HepG2 (cell line): ENCODE results near the gene NTRK2. TPM values are rescaled to one million over a fixed set of nuclear protein-coding genes. Genes with fewer than 3 reads are reported as not detected.

Experiments
- ATAC-seq: fragments of 200-7000 bp; cut with Tn5 transposase; 3 replicates; pipeline ENCODE4 v1.9.1; 2020; ENCODE audit warnings: mild to moderate bottlenecking, moderate library complexity
- BruUV-seq: library from RNA; stranded (reverse); fragments of 400-500 nt; replicated peaks from 2 replicates; lab custom pipeline; 2021; lab: Mats Ljungman, UMichigan
- CTCF ChIA-PET: fragments of 300-600 bp; formaldehyde crosslinking; extraction: SDS; loops from one replicate; lab custom pipeline; 2021; ENCODE audit warnings: low total read pairs, inconsistent platforms, low intra/inter-chr PET ratio; lab: Yijun Ruan, JAX
- POLR2A ChIA-PET: fragments of 350-600 bp; sonication (Branson Sonifier 250); formaldehyde crosslinking; loops from one replicate; lab custom pipeline; 2020; ENCODE audit warnings: antibody characterized with exemption, inconsistent platforms; lab: Yijun Ruan, JAX
- DNase-seq: peaks from one replicate; pipeline ENCODE4 v3.0.0-alpha.2; 2015; ENCODE audit warnings: low spot score
- FAIRE-seq: peaks from 3 replicates; lab custom pipeline; 2011; peaks lifted over from hg19 to GRCh38; lab: Jason Lieb, UNC
- H2AFZ ChIP-seq: one replicate; pipeline ENCODE4 v1.6.1; 2011; ENCODE audit warnings: low read length, inconsistent platforms
- H3K27ac ChIP-seq: fragments of 300-600 bp; 3 replicates; pipeline ENCODE4 v1.8.0; 2011; ENCODE audit warnings: mixed run types, mild to moderate bottlenecking, mixed read lengths, low read length, inconsistent platforms; ENCODE audit not compliant: insufficient read depth; ENCODE audit errors: extremely low read length
- H3K27me3 ChIP-seq, 2 experiments: fragments of 200-600 bp in 1 of 2; 2 replicates in 1 of 2; 3 replicates in 1 of 2; pipeline versions ENCODE4 v1.6.0 to v1.8.0; 2011; ENCODE audit warnings: low read length in 2 of 2, mild to moderate bottlenecking in 2 of 2, moderate library complexity in 2 of 2, inconsistent platforms in 1 of 2; ENCODE audit not compliant: insufficient read depth in 2 of 2, control insufficient read depth in 1 of 2
- H3K36me3 ChIP-seq, 2 experiments: fragments of 200-600 bp in 1 of 2; replicated peaks in 1 of 2; 2 replicates in 1 of 2; 3 replicates in 1 of 2; pipeline versions ENCODE4 v1.5.1 to v1.8.0; 2011; ENCODE audit warnings: low read length in 2 of 2, inconsistent platforms in 1 of 2; ENCODE audit not compliant: insufficient read depth in 2 of 2, control insufficient read depth in 1 of 2
- H3K4me1 ChIP-seq: 2 replicates; pipeline ENCODE4 v1.5.1; 2012; ENCODE audit warnings: low read length, inconsistent platforms; ENCODE audit not compliant: insufficient read depth
- H3K4me2 ChIP-seq: 2 replicates; pipeline ENCODE4 v1.6.0; 2011; ENCODE audit warnings: low read depth, low read length, inconsistent platforms
- H3K4me3 ChIP-seq, 3 experiments: fragments of 200-600 bp in 1 of 3; sonication (generic), shearing (Covaris generic) in 1 of 3; replicated peaks in 1 of 3; 2 replicates each; pipeline ENCODE4 v1.5.1; 2011 to 2016; ENCODE audit warnings: low read length in 3 of 3, inconsistent platforms in 2 of 3, low read depth in 2 of 3, mild to moderate bottlenecking in 2 of 3, control low read depth in 1 of 3, mixed read lengths in 1 of 3; ENCODE audit not compliant: insufficient read depth in 1 of 3
- H3K79me2 ChIP-seq: one replicate; pipeline ENCODE4 v1.6.1; 2011; ENCODE audit warnings: low read length, inconsistent platforms; ENCODE audit not compliant: insufficient read depth
- H3K9ac ChIP-seq: 2 replicates; pipeline ENCODE4 v1.6.0; 2011; ENCODE audit warnings: mild to moderate bottlenecking, low read depth, low read length, inconsistent platforms; ENCODE audit not compliant: insufficient read depth
- H3K9me3 ChIP-seq: 2 replicates; pipeline ENCODE4 v1.5.1; 2012; ENCODE audit warnings: mild to moderate bottlenecking, low read length
- H4K20me1 ChIP-seq: 2 replicates; pipeline ENCODE4 v1.6.0; 2011; ENCODE audit warnings: inconsistent platforms, mild to moderate bottlenecking, low read length, moderate library complexity; ENCODE audit not compliant: insufficient read depth
- ZNF607 ChIP-seq: sonication (generic); formaldehyde crosslinking; IDR thresholded peaks from 2 replicates; pipeline ENCODE4 v1.5.1; 2020; ENCODE audit warnings: missing genetic modification reagents, mild to moderate bottlenecking, borderline replicate concordance
- WGBS: methylation state at CpG from one replicate; pipeline ENCODE4 v1.1.6; 2017; ENCODE audit warnings: low lambda C conversion rate; 5-methylcytosine and 5-hydroxymethylcytosine counted together
- in situ Hi-C: cut with HindIII; loops from 2 replicates; pipeline ENCODE4 v1.10.0; 2017; ENCODE audit warnings: low pct_unique_long_range_greater_than_20kb; ENCODE audit not compliant: extremely low pct_ligation_motif_present
- intact Hi-C: fragments of 100-400 bp; cut with micrococcal nuclease; formaldehyde crosslinking; loops from one replicate; pipeline ENCODE4 v1.10.0; 2022; ENCODE audit not compliant: unreplicated experiment
- polyA plus RNA-seq, 8 experiments: library from polyadenylated mRNA; depleted of rRNA in 3 of 8; stranded (reverse) in 7 of 8; unstranded in 1 of 8; fragments of >200 nt; fragmentation: Illumina TruSeq in 4 of 8; extraction: Trizol in 4 of 8; gene quantifications; 2 replicates each; pipeline versions ENCODE4 v1.2.1 to v1.2.3, GENCODE V29; 2011 to 2016; ENCODE audit warnings: low read depth in 4 of 8, missing spikeins in 1 of 8, mixed read lengths in 1 of 8; ENCODE audit not compliant: insufficient read depth in 1 of 8
- total RNA-seq, 5 experiments: library from RNA; depleted of rRNA; stranded (reverse); fragments of >200 nt; fragmentation: Illumina TruSeq; extraction: Trizol; gene quantifications; 2 replicates each; pipeline ENCODE4 v1.2.3, GENCODE V29; 2016; ENCODE audit warnings: low read depth in 1 of 5
- TF ChIP-seq, protein P1 (sequence below), 2 experiments: fragments of 450-650 bp in 1 of 2; sonication (generic) in 1 of 2; formaldehyde crosslinking in 1 of 2; IDR thresholded peaks; 2 replicates each; pipeline versions ENCODE4 v1.6.1 to v1.8.0; 2016 to 2022; ENCODE audit warnings: antibody characterized with exemption in 1 of 2, mild to moderate bottlenecking in 1 of 2, missing genetic modification reagents in 1 of 2

NTRK2 gene
- total and polyA plus RNA-seq, 2 of the 13 experiments (the other 11 are each of a cell fraction or from before 2014, with no cell fraction given): not detected

DNA sequence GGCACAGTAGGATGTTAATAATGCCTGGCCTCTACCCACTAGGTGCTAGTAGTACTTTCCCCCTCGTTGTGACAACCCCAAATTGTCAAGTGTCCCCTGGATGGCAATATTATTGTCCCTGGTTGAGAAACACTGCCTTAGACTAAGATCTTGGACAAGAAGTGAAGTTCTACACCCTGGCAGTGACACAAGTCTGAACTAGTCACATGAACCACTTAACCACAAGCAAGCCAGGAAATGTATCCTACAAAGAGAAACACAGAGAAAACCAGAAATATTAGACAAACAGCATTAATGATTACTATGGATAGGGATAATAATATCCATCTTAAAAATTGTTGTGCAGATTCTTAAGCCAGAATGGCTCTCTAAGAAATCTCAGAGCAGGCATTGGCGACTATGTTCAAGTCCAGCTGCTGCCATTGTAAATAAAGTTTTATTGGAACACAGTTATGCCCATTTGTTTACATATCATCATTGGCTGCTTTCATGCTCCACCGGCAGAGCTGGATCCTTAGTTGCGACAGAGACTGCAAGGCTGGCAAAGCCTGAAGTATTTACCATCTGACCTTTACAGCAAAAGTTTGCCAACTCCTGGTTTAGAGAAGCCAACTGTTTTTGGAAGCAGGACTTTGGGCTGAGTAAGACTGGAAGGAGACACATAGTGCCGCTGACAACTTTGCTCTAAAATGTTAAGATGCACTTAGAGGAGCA lies 80.8 kb downstream of the NTRK2 start:
- no peak for FAIRE-seq

More for the DNA sequence above, 80.8 kb downstream of the NTRK2 start:
- BruUV-seq: no TSS peak
- Histone ChIP-seq H3K27ac (no peak overlapping the region), H3K36me3 (no peaks in the 10 kb centered on the region), H3K4me3 (no peak overlapping the region), H3K4me1 (no peaks in the 10 kb centered on the region), H3K9ac (no peak overlapping the region), H3K4me2 (no peak overlapping the region), H4K20me1 (no peaks in the 10 kb centered on the region), H3K79me2 (no peaks in the 10 kb centered on the region), H3K27me3 (no peaks in the 10 kb centered on the region; a peak in 2 of 5 replicates), H2AFZ (no peak overlapping the region), H3K9me3 (no peaks in the 10 kb centered on the region)
- TF ChIP-seq, protein P1, sequence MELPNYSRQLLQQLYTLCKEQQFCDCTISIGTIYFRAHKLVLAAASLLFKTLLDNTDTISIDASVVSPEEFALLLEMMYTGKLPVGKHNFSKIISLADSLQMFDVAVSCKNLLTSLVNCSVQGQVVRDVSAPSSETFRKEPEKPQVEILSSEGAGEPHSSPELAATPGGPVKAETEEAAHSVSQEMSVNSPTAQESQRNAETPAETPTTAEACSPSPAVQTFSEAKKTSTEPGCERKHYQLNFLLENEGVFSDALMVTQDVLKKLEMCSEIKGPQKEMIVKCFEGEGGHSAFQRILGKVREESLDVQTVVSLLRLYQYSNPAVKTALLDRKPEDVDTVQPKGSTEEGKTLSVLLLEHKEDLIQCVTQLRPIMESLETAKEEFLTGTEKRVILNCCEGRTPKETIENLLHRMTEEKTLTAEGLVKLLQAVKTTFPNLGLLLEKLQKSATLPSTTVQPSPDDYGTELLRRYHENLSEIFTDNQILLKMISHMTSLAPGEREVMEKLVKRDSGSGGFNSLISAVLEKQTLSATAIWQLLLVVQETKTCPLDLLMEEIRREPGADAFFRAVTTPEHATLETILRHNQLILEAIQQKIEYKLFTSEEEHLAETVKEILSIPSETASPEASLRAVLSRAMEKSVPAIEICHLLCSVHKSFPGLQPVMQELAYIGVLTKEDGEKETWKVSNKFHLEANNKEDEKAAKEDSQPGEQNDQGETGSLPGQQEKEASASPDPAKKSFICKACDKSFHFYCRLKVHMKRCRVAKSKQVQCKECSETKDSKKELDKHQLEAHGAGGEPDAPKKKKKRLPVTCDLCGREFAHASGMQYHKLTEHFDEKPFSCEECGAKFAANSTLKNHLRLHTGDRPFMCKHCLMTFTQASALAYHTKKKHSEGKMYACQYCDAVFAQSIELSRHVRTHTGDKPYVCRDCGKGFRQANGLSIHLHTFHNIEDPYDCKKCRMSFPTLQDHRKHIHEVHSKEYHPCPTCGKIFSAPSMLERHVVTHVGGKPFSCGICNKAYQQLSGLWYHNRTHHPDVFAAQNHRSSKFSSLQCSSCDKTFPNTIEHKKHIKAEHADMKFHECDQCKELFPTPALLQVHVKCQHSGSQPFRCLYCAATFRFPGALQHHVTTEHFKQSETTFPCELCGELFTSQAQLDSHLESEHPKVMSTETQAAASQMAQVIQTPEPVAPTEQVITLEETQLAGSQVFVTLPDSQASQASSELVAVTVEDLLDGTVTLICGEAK (IDR thresholded peaks at IDR 0.05): no peak
- TF ChIP-seq, protein P1 (CRISPR knock-in tag; IDR thresholded peaks at IDR 0.05): peak; percentile 75; the same call in 1 of the 2 replicates
- no peak for TF ChIP-seq ZNF607
- ChIA-PET CTCF (no interaction called here), POLR2A (no interaction called here)
- no peak for ATAC-seq
- DNase-seq: no peak
- intact Hi-C loops (no loop called here), in situ Hi-C loops (no loop called here)
- WGBS: 8% methylated on average over 4 of the region's 5 CpGs
